ENCODE data around the gene ILKAP.

ILKAP gene

GRCh38 chr2:238160206-238161129, 43.0 kb downstream of the ILKAP start:
- H3K9ac ChIP-seq (ENCODE audit: low read depth, low read length) = peak overlapping the region; percentile 82
- H3K27me3 ChIP-seq (ENCODE audit: control insufficient read depth, insufficient read depth, low read length) = no peaks in the 10 kb centered on the region
- H3K36me3 ChIP-seq (ENCODE audit: insufficient read depth, low read length) = no peaks in the 10 kb centered on the region
- peak overlapping the region; percentile 84 for H3K4me2 ChIP-seq (ENCODE audit: low read length)
- peaks cover 26% of the 10 kb centered on the region for H3K4me1 ChIP-seq (ENCODE audit: control insufficient read depth, insufficient read depth, low read length)
- H3K4me3 ChIP-seq (ENCODE audit: low read length) = peak overlapping the region; percentile 70
- no peaks in the 10 kb centered on the region for H3K9me3 ChIP-seq (replicated peaks; ENCODE audit: low read length)

GRCh38 chr2:238159661-238160205, 43.8 kb downstream of the ILKAP start:
- H3K4me2 ChIP-seq (ENCODE audit: low read length) = peak overlapping the region; percentile 84
- no peaks in the 10 kb centered on the region for H3K9me3 ChIP-seq (replicated peaks; ENCODE audit: low read length)
- peak overlapping the region; percentile 70 for H3K4me3 ChIP-seq (ENCODE audit: low read length)
- H3K27me3 ChIP-seq (ENCODE audit: control insufficient read depth, insufficient read depth, low read length) = no peaks in the 10 kb centered on the region
- H3K36me3 ChIP-seq (ENCODE audit: insufficient read depth, low read length) = no peaks in the 10 kb centered on the region
- peaks cover 32% of the 10 kb centered on the region for H3K4me1 ChIP-seq (ENCODE audit: control insufficient read depth, insufficient read depth, low read length)
- H3K9ac ChIP-seq (ENCODE audit: low read depth, low read length) = peak overlapping the region; percentile 82

GRCh38 chr2:238159071-238159539, 44.4 kb downstream of the ILKAP start:
- Histone ChIP-seq H3K4me2 (ENCODE audit: low read length) (peak overlapping the region; percentile 84), H3K4me1 (ENCODE audit: control insufficient read depth, insufficient read depth, low read length) (peaks cover 32% of the 10 kb centered on the region), H3K9ac (ENCODE audit: low read depth, low read length) (peak overlapping the region; percentile 82), H3K9me3 (replicated peaks; ENCODE audit: low read length) (no peaks in the 10 kb centered on the region), H3K36me3 (ENCODE audit: insufficient read depth, low read length) (no peaks in the 10 kb centered on the region), H3K27me3 (ENCODE audit: control insufficient read depth, insufficient read depth, low read length) (no peaks in the 10 kb centered on the region), H3K4me3 (ENCODE audit: low read length) (peak overlapping the region; percentile 70)

- peak within 1 kb of the TSS; percentile 70 for H3K4me3 ChIP-seq (ENCODE audit: low read length)
- H3K27me3 ChIP-seq (ENCODE audit: control insufficient read depth, insufficient read depth, low read length) = no peaks in the 10 kb centered on the region
- no peaks in the 10 kb centered on the region for H3K36me3 ChIP-seq (ENCODE audit: insufficient read depth, low read length)
- peaks cover 32% of the 10 kb centered on the region for H3K4me1 ChIP-seq (ENCODE audit: control insufficient read depth, insufficient read depth, low read length)
- peak within 1 kb of the TSS; percentile 82 for H3K9ac ChIP-seq (ENCODE audit: low read depth, low read length)
- H3K9me3 ChIP-seq (replicated peaks; ENCODE audit: low read length) = no peaks in the 10 kb centered on the region
- peak within 1 kb of the TSS; percentile 84 for H3K4me2 ChIP-seq (ENCODE audit: low read length)
Observed at GRCh38 chr2:238158509-238159070, 44.9 kb downstream of the ILKAP start, which contains the start of gene ERFE. Gene ERFE, plus strand, starts transcription at chr2:238158970. Its CDS starts 38 bp downstream, at chr2:238159008.

GRCh38 chr2:238158018-238158508, 45.4 kb downstream of the ILKAP start:
- no peaks in the 10 kb centered on the region for H3K9me3 ChIP-seq (replicated peaks; ENCODE audit: low read length)
- peaks cover 32% of the 10 kb centered on the region for H3K4me1 ChIP-seq (ENCODE audit: control insufficient read depth, insufficient read depth, low read length)
- H3K36me3 ChIP-seq (ENCODE audit: insufficient read depth, low read length) = no peaks in the 10 kb centered on the region
- no peaks in the 10 kb centered on the region for H3K27me3 ChIP-seq (ENCODE audit: control insufficient read depth, insufficient read depth, low read length)
- H3K4me2 ChIP-seq (ENCODE audit: low read length) = no peak overlapping the region
- H3K4me3 ChIP-seq (ENCODE audit: low read length) = no peak overlapping the region
- H3K9ac ChIP-seq (ENCODE audit: low read depth, low read length) = no peak overlapping the region

- peaks cover 32% of the 10 kb centered on the region for H3K4me1 ChIP-seq (ENCODE audit: control insufficient read depth, insufficient read depth, low read length)
- H3K36me3 ChIP-seq (ENCODE audit: insufficient read depth, low read length) = no peaks in the 10 kb centered on the region
- H3K4me3 ChIP-seq (ENCODE audit: low read length) = no peak overlapping the region
- no peak overlapping the region for H3K9ac ChIP-seq (ENCODE audit: low read depth, low read length)
- H3K4me2 ChIP-seq (ENCODE audit: low read length) = no peak overlapping the region
- no peaks in the 10 kb centered on the region for H3K9me3 ChIP-seq (replicated peaks; ENCODE audit: low read length)
- H3K27me3 ChIP-seq (ENCODE audit: control insufficient read depth, insufficient read depth, low read length) = no peaks in the 10 kb centered on the region
Observed at GRCh38 chr2:238157506-238158017, 45.9 kb downstream of the ILKAP start.

GRCh38 chr2:238155761-238156694, 47.5 kb downstream of the ILKAP start:
- Histone ChIP-seq H3K4me1 (ENCODE audit: control insufficient read depth, insufficient read depth, low read length) (peaks cover 32% of the 10 kb centered on the region), H3K4me2 (ENCODE audit: low read length) (no peak overlapping the region), H3K9me3 (replicated peaks; ENCODE audit: low read length) (no peaks in the 10 kb centered on the region), H3K9ac (ENCODE audit: low read depth, low read length) (peak overlapping the region; percentile 62), H3K36me3 (ENCODE audit: insufficient read depth, low read length) (no peaks in the 10 kb centered on the region), H3K27me3 (ENCODE audit: control insufficient read depth, insufficient read depth, low read length) (no peaks in the 10 kb centered on the region), H3K4me3 (ENCODE audit: low read length) (no peak overlapping the region)

GRCh38 chr2:238155051-238155760, 48.3 kb downstream of the ILKAP start:
- Histone ChIP-seq H3K9me3 (replicated peaks; ENCODE audit: low read length) (no peaks in the 10 kb centered on the region), H3K4me2 (ENCODE audit: low read length) (no peak overlapping the region), H3K4me3 (ENCODE audit: low read length) (no peak overlapping the region), H3K27me3 (ENCODE audit: control insufficient read depth, insufficient read depth, low read length) (no peaks in the 10 kb centered on the region), H3K36me3 (ENCODE audit: insufficient read depth, low read length) (no peaks in the 10 kb centered on the region), H3K9ac (ENCODE audit: low read depth, low read length) (peak overlapping the region; percentile 62), H3K4me1 (ENCODE audit: control insufficient read depth, insufficient read depth, low read length) (peaks cover 24% of the 10 kb centered on the region)

GRCh38 chr2:238154570-238154969, 48.9 kb downstream of the ILKAP start:
- H3K4me2 ChIP-seq (ENCODE audit: low read length) = no peak overlapping the region
- no peaks in the 10 kb centered on the region for H3K9me3 ChIP-seq (replicated peaks; ENCODE audit: low read length)
- no peaks in the 10 kb centered on the region for H3K27me3 ChIP-seq (ENCODE audit: control insufficient read depth, insufficient read depth, low read length)
- no peak overlapping the region for H3K9ac ChIP-seq (ENCODE audit: low read depth, low read length)
- no peaks in the 10 kb centered on the region for H3K36me3 ChIP-seq (ENCODE audit: insufficient read depth, low read length)
- H3K4me1 ChIP-seq (ENCODE audit: control insufficient read depth, insufficient read depth, low read length) = peaks cover 18% of the 10 kb centered on the region
- H3K4me3 ChIP-seq (ENCODE audit: low read length) = no peak overlapping the region

Data from skeletal muscle satellite cell (primary cell).